Measurements from ENCODE around the gene SCUBE2. TPM values are rescaled to one million over a fixed set of nuclear protein-coding genes. Genes with fewer than 3 reads are reported as not detected.

SCUBE2 gene
- total RNA-seq, 6 experiments from 2014 or later, result 0.31 to 1.1 (median 0.80) TPM

DNA sequence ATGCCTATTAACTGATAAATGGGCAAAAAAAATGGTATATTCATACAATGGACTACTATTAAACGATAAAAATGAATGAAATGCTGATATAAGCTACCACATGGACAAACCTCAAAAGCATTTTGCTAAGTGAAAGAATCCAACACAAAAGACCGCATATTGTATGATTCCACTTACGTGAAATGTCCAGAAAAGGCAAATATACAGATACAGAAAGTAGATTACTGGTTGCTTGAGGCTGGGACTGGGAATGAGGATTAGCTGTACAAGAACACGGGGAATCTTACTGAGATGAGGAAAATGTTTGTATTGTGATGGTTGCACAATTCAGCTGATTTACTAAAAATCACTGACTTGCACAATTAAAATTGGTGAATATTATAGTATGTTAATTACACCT is 8.8 kb downstream of the SCUBE2 start:
- DNase-seq, result no peak
- Mint-ChIP-seq H3K27me3 (ENCODE audit: insufficient read depth) (peaks cover 4% of the 10 kb centered on the region), H3K4me3 (no peak overlapping the region), H3K36me3 (ENCODE audit: low read depth) (no peaks in the 10 kb centered on the region), H3K9me3 (no peaks in the 10 kb centered on the region), H3K27ac (no peak overlapping the region), H3K4me1 (ENCODE audit: low read depth) (no peaks in the 10 kb centered on the region; the same call in 1 of the 2 replicates)
- TF ChIP-seq, protein P1, sequence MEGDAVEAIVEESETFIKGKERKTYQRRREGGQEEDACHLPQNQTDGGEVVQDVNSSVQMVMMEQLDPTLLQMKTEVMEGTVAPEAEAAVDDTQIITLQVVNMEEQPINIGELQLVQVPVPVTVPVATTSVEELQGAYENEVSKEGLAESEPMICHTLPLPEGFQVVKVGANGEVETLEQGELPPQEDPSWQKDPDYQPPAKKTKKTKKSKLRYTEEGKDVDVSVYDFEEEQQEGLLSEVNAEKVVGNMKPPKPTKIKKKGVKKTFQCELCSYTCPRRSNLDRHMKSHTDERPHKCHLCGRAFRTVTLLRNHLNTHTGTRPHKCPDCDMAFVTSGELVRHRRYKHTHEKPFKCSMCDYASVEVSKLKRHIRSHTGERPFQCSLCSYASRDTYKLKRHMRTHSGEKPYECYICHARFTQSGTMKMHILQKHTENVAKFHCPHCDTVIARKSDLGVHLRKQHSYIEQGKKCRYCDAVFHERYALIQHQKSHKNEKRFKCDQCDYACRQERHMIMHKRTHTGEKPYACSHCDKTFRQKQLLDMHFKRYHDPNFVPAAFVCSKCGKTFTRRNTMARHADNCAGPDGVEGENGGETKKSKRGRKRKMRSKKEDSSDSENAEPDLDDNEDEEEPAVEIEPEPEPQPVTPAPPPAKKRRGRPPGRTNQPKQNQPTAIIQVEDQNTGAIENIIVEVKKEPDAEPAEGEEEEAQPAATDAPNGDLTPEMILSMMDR (IDR thresholded peaks at IDR 0.05), result no peak

DNA sequence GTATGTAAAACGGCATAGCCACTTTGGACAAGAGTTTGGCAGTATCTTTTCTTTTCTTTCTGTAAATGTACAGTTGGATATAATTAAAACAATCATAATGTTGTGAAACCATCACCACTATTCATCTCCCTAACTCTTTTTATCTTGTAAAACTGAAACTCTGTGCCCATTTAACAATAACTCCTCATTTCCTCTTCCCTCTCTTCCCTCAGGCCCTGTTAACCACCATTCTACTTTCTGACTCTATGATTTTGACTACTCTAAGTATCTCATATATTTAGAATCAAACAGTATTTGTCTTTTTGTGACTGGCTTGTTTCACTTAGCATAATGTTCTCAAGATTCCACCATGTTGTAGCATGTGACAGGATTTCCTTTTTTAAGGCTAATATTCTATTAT is 10.2 kb downstream of the SCUBE2 start:
- no peak for DNase-seq
- H3K36me3 Mint-ChIP-seq (ENCODE audit: low read depth), result no peaks in the 10 kb centered on the region
- no peaks in the 10 kb centered on the region; the same call in 1 of the 2 replicates for H3K4me1 Mint-ChIP-seq (ENCODE audit: low read depth)
- no peak overlapping the region for H3K27ac Mint-ChIP-seq
- H3K4me3 Mint-ChIP-seq, result no peak overlapping the region
- H3K27me3 Mint-ChIP-seq (ENCODE audit: insufficient read depth), result peaks cover 5% of the 10 kb centered on the region
- no peaks in the 10 kb centered on the region for H3K9me3 Mint-ChIP-seq
- TF ChIP-seq, protein P1 (IDR thresholded peaks at IDR 0.05), result no peak

DNA sequence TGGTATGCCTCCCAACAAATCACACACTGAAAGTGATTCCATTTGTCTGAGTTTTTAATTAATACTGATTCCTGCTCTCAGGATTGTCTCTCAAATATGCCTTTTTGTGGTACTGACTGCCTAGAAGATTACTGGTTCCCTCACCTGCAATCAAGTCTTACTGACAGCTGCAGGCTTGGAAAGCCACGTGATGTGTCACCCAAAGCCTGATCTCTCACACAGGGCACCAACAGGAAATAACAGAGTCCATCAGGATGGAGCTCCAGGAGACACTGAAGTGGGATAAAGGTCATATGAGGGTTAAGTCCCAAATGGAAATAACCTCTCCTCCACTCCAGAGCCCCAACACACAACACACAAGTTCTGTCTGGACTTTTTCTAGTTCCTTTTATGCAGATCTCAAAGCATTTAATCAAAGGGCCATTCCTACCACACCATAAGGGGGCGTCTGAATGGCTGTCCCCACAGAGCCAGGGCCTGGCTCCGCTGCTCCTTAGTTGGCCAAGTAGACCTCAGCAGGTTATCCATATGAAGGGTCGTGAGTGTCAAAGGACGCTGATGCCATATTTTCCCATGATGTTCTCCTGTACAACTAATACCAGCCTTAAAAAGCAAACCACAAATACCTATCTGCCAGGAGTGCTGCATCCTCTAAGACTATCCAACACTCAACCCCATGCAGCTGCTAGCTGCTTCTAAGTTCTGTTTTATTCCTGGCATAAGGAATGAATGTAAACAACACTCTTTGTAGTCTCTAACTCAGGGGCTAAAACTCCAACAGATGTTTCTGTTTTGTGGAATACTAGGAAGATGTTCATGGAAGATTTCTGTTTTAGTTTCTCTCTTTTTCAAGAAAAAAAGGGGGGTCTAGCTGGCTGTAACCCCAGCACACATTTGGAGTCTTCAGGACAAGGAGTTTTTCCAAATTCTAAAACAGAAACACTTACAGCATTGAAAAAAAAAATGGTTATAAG is 13.0 kb downstream of the SCUBE2 start:
- no peaks in the 10 kb centered on the region for H3K9me3 Mint-ChIP-seq
- no peak overlapping the region for H3K27ac Mint-ChIP-seq
- no peaks in the 10 kb centered on the region; the same call in 1 of the 2 replicates for H3K4me1 Mint-ChIP-seq (ENCODE audit: low read depth)
- peaks cover 5% of the 10 kb centered on the region for H3K27me3 Mint-ChIP-seq (ENCODE audit: insufficient read depth)
- no peak overlapping the region for H3K4me3 Mint-ChIP-seq
- TF ChIP-seq, protein P1 (IDR thresholded peaks at IDR 0.05), result 0 out of 2 replicates have a peak, but pooled peaks have one; percentile 23
- no peaks in the 10 kb centered on the region for H3K36me3 Mint-ChIP-seq (ENCODE audit: low read depth)
- no peak for DNase-seq

DNA sequence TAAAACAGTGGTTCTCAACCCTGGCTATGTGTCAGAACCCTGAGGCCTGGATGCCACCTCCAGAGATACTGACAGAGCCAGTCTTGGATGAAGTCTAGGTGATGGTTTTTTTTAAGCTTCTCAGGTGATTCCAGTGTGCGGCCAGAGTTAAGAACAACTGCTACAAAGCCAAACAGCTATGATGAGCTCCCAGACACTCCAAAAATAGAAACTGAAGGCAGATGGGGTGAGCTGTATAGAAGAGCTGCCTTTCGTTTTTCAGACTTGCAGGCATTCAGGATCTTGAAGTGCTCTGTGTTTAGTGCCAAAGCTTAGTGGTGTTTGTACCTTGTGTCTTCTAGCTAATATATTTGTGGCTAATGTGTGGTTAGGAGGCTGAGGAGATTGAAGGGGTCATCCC is 14.2 kb downstream of the SCUBE2 start:
- Mint-ChIP-seq H3K27ac (no peak overlapping the region), H3K36me3 (ENCODE audit: low read depth) (no peaks in the 10 kb centered on the region), H3K4me1 (ENCODE audit: low read depth) (no peaks in the 10 kb centered on the region; the same call in 1 of the 2 replicates), H3K9me3 (no peaks in the 10 kb centered on the region), H3K4me3 (no peak overlapping the region), H3K27me3 (ENCODE audit: insufficient read depth) (peaks cover 7% of the 10 kb centered on the region)
- TF ChIP-seq, protein P1 (IDR thresholded peaks at IDR 0.05), result no peak
- DNase-seq, result no peak

DNA sequence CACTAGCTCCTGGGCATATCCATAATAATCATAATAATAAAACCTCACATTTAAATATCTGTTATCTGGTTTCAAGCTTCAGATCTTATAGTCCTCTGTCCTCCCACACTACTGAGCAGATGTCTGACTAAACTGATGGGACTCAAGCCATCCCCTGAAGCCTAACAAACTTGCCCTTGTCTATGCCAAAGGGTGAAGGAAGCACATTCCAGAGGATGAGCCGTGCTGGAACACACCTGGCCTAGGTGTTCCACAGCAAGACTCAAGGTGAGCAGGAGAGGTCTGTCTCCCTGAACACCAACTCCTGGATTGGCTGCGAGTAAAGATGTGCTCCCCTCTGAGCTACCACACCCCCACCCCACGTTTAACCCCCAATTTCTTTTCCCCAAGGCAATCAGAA is 14.7 kb downstream of the SCUBE2 start:
- H3K36me3 Mint-ChIP-seq (ENCODE audit: low read depth), result no peaks in the 10 kb centered on the region
- H3K9me3 Mint-ChIP-seq, result no peaks in the 10 kb centered on the region
- H3K27ac Mint-ChIP-seq, result no peak overlapping the region
- H3K4me1 Mint-ChIP-seq (ENCODE audit: low read depth), result no peaks in the 10 kb centered on the region; the same call in 1 of the 2 replicates
- no peak overlapping the region for H3K4me3 Mint-ChIP-seq
- no peak for DNase-seq
- H3K27me3 Mint-ChIP-seq (ENCODE audit: insufficient read depth), result peaks cover 7% of the 10 kb centered on the region
- TF ChIP-seq, protein P1 (IDR thresholded peaks at IDR 0.05), result no peak
